ENCODE measurements around the gene PKNOX2. TPM values are rescaled to one million over a fixed set of nuclear protein-coding genes. Genes with fewer than 3 reads are reported as not detected.

PKNOX2 gene
- total RNA-seq, 1 donor from 2014 or later = 41.8 TPM

- Mint-ChIP-seq H3K36me3 (ENCODE audit: low read depth, unreplicated experiment) (peaks cover 42% of the 10 kb centered on the region), H3K4me1 (ENCODE audit: unreplicated experiment) (peaks cover 20% of the 10 kb centered on the region), H3K4me3 (ENCODE audit: unreplicated experiment) (no peak overlapping the region), H3K9me3 (ENCODE audit: unreplicated experiment) (no peaks in the 10 kb centered on the region), H3K27ac (ENCODE audit: unreplicated experiment) (no peak overlapping the region), H3K27me3 (ENCODE audit: unreplicated experiment) (peaks cover 7% of the 10 kb centered on the region)
- no peak for TF ChIP-seq CTCF (IDR thresholded peaks at IDR 0.05; ENCODE audit: unreplicated experiment)
- DNase-seq (ENCODE audit: low spot score) = no peak
Observed at GRCh38 chr11:125370561-125371389, 206.2 kb downstream of the PKNOX2 start.

DNA sequence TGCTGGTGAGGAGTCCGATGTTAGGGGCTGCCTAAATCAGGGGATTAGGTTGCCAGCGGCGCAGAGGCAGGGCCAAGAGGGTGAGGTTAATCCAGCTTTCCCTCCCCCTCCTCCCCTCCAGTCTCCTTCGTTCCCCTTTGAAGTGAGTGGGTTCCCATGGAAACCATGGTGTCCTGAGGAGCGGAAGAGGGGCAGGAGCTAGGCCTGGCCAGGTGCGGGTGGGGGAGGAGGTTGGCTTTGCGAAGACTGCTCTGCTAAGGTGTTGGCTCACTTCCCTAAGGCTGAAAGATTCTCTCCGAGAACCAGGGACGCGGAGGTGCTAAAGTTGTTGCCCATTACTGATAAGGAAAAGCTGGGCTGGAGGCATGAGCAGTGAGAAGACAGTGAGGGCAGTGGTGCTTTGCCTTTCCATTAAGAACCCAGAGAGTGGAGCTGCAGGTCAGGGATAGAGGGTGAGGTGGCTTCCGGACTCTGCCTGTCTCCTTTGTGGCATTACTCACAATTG lies 206.9 kb downstream of the PKNOX2 start:
- Mint-ChIP-seq H3K27ac (ENCODE audit: unreplicated experiment) (peak overlapping the region; percentile 66), H3K9me3 (ENCODE audit: unreplicated experiment) (no peaks in the 10 kb centered on the region), H3K4me1 (ENCODE audit: unreplicated experiment) (peaks cover 20% of the 10 kb centered on the region), H3K36me3 (ENCODE audit: low read depth, unreplicated experiment) (peaks cover 42% of the 10 kb centered on the region), H3K4me3 (ENCODE audit: unreplicated experiment) (no peak overlapping the region), H3K27me3 (ENCODE audit: unreplicated experiment) (peaks cover 7% of the 10 kb centered on the region)
- no peak for TF ChIP-seq CTCF (IDR thresholded peaks at IDR 0.05; ENCODE audit: unreplicated experiment)
- no peak for DNase-seq (ENCODE audit: low spot score)

- Mint-ChIP-seq H3K27ac (ENCODE audit: unreplicated experiment) (no peak overlapping the region), H3K4me1 (ENCODE audit: unreplicated experiment) (peaks cover 20% of the 10 kb centered on the region), H3K27me3 (ENCODE audit: unreplicated experiment) (peaks cover 7% of the 10 kb centered on the region), H3K4me3 (ENCODE audit: unreplicated experiment) (no peak overlapping the region), H3K9me3 (ENCODE audit: unreplicated experiment) (no peaks in the 10 kb centered on the region), H3K36me3 (ENCODE audit: low read depth, unreplicated experiment) (peaks cover 39% of the 10 kb centered on the region)
- TF ChIP-seq CTCF (IDR thresholded peaks at IDR 0.05; ENCODE audit: unreplicated experiment) = no peak
- DNase-seq (ENCODE audit: low spot score) = no peak
Observed at GRCh38 chr11:125372088-125372487, 207.5 kb downstream of the PKNOX2 start.

DNA sequence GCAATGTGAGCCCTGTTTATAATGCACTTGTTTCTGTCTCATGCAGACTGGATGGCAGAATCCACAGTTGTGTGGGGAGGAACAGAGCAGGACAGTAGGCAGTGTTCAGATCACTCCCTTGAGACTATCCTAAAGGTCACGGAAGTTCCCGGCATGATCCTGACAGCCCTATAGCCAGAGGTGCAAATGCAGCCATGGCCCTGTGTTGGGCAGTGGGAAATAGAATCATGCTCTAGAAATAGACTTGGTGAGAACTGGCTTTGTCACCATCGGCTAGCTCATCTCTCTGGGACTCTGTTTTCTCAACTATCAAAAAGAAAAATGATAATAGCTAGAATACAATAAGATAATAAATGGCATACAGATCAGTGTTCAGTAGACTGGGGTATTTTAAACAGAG lies 208.4 kb downstream of the PKNOX2 start:
- peaks cover 33% of the 10 kb centered on the region for H3K36me3 Mint-ChIP-seq (ENCODE audit: low read depth, unreplicated experiment)
- H3K4me1 Mint-ChIP-seq (ENCODE audit: unreplicated experiment) = peaks cover 22% of the 10 kb centered on the region
- no peak for DNase-seq (ENCODE audit: low spot score)
- no peak overlapping the region for H3K27ac Mint-ChIP-seq (ENCODE audit: unreplicated experiment)
- no peak for TF ChIP-seq CTCF (IDR thresholded peaks at IDR 0.05; ENCODE audit: unreplicated experiment)
- no peaks in the 10 kb centered on the region for H3K9me3 Mint-ChIP-seq (ENCODE audit: unreplicated experiment)
- no peak overlapping the region for H3K4me3 Mint-ChIP-seq (ENCODE audit: unreplicated experiment)
- H3K27me3 Mint-ChIP-seq (ENCODE audit: unreplicated experiment) = peaks cover 9% of the 10 kb centered on the region

All from endothelial cell (in vitro differentiated cells).